IMR-90 (cell line): ENCODE measurements around the gene PHGDH. TPM values are rescaled to one million over a fixed set of nuclear protein-coding genes. Genes with fewer than 3 reads are reported as not detected.

Experiments used
- ATAC-seq: fragments of 200-7000 bp; cut with Tn5 transposase; 2 replicates; pipeline ENCODE4 v1.9.1; 2020; ENCODE audit warnings: low read depth, mild to moderate bottlenecking, moderate library complexity
- BruUV-seq: library from RNA; stranded (reverse); fragments of 400-500 nt; replicated peaks from 2 replicates; lab custom pipeline; 2021; lab: Mats Ljungman, UMichigan
- CTCF ChIA-PET: fragments of 300-600 bp; formaldehyde crosslinking; extraction: SDS; loops from one replicate; lab custom pipeline; 2021; ENCODE audit warnings: antibody characterized with exemption; lab: Yijun Ruan, JAX
- POLR2A ChIA-PET: fragments of 300-600 bp; sonication (Branson Sonifier 250); formaldehyde crosslinking; loops from one replicate; lab custom pipeline; 2022; ENCODE audit warnings: antibody characterized with exemption; ENCODE audit not compliant: unreplicated experiment; lab: Charles Lee
- DNase-seq: peaks from one replicate; pipeline ENCODE4 v3.0.0; 2013
- H2AFZ ChIP-seq: replicated peaks from 2 replicates; pipeline ENCODE3; 2013; ENCODE audit warnings: low read length, mild to moderate bottlenecking; ENCODE audit not compliant: poor library complexity
- H2AK5ac ChIP-seq: 2 replicates; pipeline ENCODE4 v1.6.1; 2013; ENCODE audit warnings: low read depth, low read length, inconsistent platforms
- H2AK9ac ChIP-seq: replicated peaks from 2 replicates; pipeline ENCODE3; 2013; ENCODE audit warnings: mild to moderate bottlenecking, low read depth, low read length, moderate library complexity; ENCODE audit not compliant: poor library complexity
- H2BK120ac ChIP-seq: 2 replicates; pipeline ENCODE4 v1.6.1; 2013; ENCODE audit warnings: low read depth, low read length, inconsistent platforms
- H2BK15ac ChIP-seq: 3 replicates; pipeline ENCODE4 v1.6.1; 2013; ENCODE audit warnings: low read depth, low read length, inconsistent platforms
- H2BK20ac ChIP-seq: 2 replicates; pipeline ENCODE4 v1.6.1; 2013; ENCODE audit warnings: low read depth, mild to moderate bottlenecking, inconsistent platforms, low read length, moderate library complexity
- H2BK5ac ChIP-seq: 2 replicates; pipeline ENCODE4 v1.6.1; 2013; ENCODE audit warnings: mild to moderate bottlenecking, low read depth, low read length, inconsistent platforms; ENCODE audit not compliant: poor library complexity, severe bottlenecking
- H3K14ac ChIP-seq: replicated peaks from 2 replicates; pipeline ENCODE4 v1.6.1; 2013; ENCODE audit warnings: low read depth, low read length, inconsistent platforms
- H3K18ac ChIP-seq: 2 replicates; pipeline ENCODE4 v1.6.1; 2013; ENCODE audit warnings: low read depth, low read length, control low read depth
- H3K23ac ChIP-seq: 2 replicates; pipeline ENCODE4 v1.6.1; 2013; ENCODE audit warnings: low read depth, low read length, inconsistent platforms
- H3K27ac ChIP-seq: 2 replicates; pipeline ENCODE4 v1.5.1; 2013; ENCODE audit warnings: mild to moderate bottlenecking, control low read depth, low read length; ENCODE audit not compliant: insufficient read depth
- H3K27me3 ChIP-seq: 2 replicates; pipeline ENCODE4 v1.6.1; 2013; ENCODE audit warnings: low read length; ENCODE audit not compliant: control insufficient read depth, insufficient read depth
- H3K36me3 ChIP-seq: 2 replicates; pipeline ENCODE4 v1.6.1; 2013; ENCODE audit warnings: low read length, mixed read lengths; ENCODE audit not compliant: control insufficient read depth, insufficient read depth
- H3K4ac ChIP-seq: 2 replicates; pipeline ENCODE4 v1.6.1; 2013; ENCODE audit warnings: low read depth, low read length, inconsistent platforms
- H3K4me1 ChIP-seq: 2 replicates; pipeline ENCODE4 v1.6.1; 2013; ENCODE audit warnings: low read length, mixed read lengths; ENCODE audit not compliant: control insufficient read depth, insufficient read depth
- H3K4me2 ChIP-seq: 2 replicates; pipeline ENCODE4 v1.6.1; 2013; ENCODE audit warnings: low read depth, mild to moderate bottlenecking, control low read depth, low read length, moderate library complexity
- H3K4me3 ChIP-seq: 2 replicates; pipeline ENCODE4 v1.5.1; 2013; ENCODE audit warnings: low read depth, mild to moderate bottlenecking, control low read depth, low read length, moderate library complexity; ENCODE audit not compliant: insufficient read depth
- H3K56ac ChIP-seq: 2 replicates; pipeline ENCODE4 v1.6.1; 2013; ENCODE audit warnings: low read length, inconsistent platforms; ENCODE audit not compliant: insufficient read depth; ENCODE audit errors: extremely low read depth
- H3K79me1 ChIP-seq, 2 experiments: 2 replicates each; pipeline ENCODE4 v1.6.1; 2013; ENCODE audit warnings: low read length in 2 of 2, inconsistent platforms in 1 of 2, low read depth in 1 of 2
- H3K9ac ChIP-seq: 2 replicates; pipeline ENCODE4 v1.6.1; 2013; ENCODE audit warnings: low read depth, low read length, control low read depth
- H3K9me1 ChIP-seq: 2 replicates; pipeline ENCODE4 v1.6.1; 2013; ENCODE audit warnings: low read length, inconsistent platforms; ENCODE audit not compliant: insufficient read depth
- H3K9me3 ChIP-seq: 2 replicates; pipeline ENCODE4 v1.6.1; 2013; ENCODE audit warnings: low read length; ENCODE audit not compliant: control insufficient read depth, insufficient read depth
- H4K20me1 ChIP-seq: 2 replicates; pipeline ENCODE4 v1.6.1; 2013; ENCODE audit warnings: low read length, inconsistent platforms; ENCODE audit not compliant: insufficient read depth
- H4K5ac ChIP-seq: 2 replicates; pipeline ENCODE4 v1.6.1; 2013; ENCODE audit warnings: mild to moderate bottlenecking, low read depth, low read length, control low read depth
- H4K8ac ChIP-seq, 2 experiments: 2 replicates each; pipeline ENCODE4 v1.6.1; 2013; ENCODE audit warnings: low read depth in 2 of 2, low read length in 2 of 2, control low read depth in 1 of 2, inconsistent platforms in 1 of 2
- H4K91ac ChIP-seq: 2 replicates; pipeline ENCODE4 v1.6.1; 2013; ENCODE audit warnings: low read depth, low read length, inconsistent platforms; ENCODE audit not compliant: insufficient read depth
- CEBPB ChIP-seq: IDR thresholded peaks from 2 replicates; pipeline ENCODE4 v1.6.1; 2012; ENCODE audit warnings: low read depth, low read length, improper control_type of control experiment
- MXI1 ChIP-seq: IDR thresholded peaks from 2 replicates; pipeline ENCODE4 v1.6.1; 2012; ENCODE audit warnings: low read depth, mild to moderate bottlenecking, low read length, moderate library complexity, borderline replicate concordance
- WGBS, 2 experiments: methylation state at CpG; one replicate each; pipeline versions ENCODE4 v1.1.5 to v1.1.7; 2013; ENCODE audit warnings: missing lambda C conversion rate in 2 of 2; ENCODE audit not compliant: insufficient read length in 1 of 2; ENCODE audit errors: extremely low coverage in 2 of 2; 5-methylcytosine and 5-hydroxymethylcytosine counted together
- dilution Hi-C: fragments of 300-500 bp; cut with HindIII; formaldehyde crosslinking; loops from one replicate; pipeline ENCODE4 v1.14.3; 2018; ENCODE audit warnings: low sequenced_read_pairs; ENCODE audit not compliant: unreplicated experiment
- in situ Hi-C: fragments of 300-500 bp; cut with MboI; formaldehyde crosslinking; loops from 3 replicates; pipeline ENCODE4 v1.14.3; 2019; ENCODE audit warnings: low sequenced_read_pairs, inconsistent platforms, mixed read lengths
- intact Hi-C: fragments of 100-400 bp; cut with micrococcal nuclease; formaldehyde crosslinking; loops from 2 replicates; pipeline ENCODE4 v1.10.0; 2022
- polyA plus RNA-seq, 3 experiments: library from polyadenylated mRNA; depleted of rRNA; stranded (reverse); fragments of >200 nt; gene quantifications; 2 replicates each; pipeline ENCODE4 v1.2.3, GENCODE V29; 2012; ENCODE audit warnings: low replicate concordance in 1 of 3
- total RNA-seq: library from RNA; depleted of rRNA; stranded (reverse); fragments of >200 nt; gene quantifications from 2 replicates; pipeline ENCODE4 v1.2.3, GENCODE V29; 2012
- TF ChIP-seq, protein P1 (sequence below): fragments of 150-350 bp; IDR thresholded peaks from 2 replicates; pipeline ENCODE4 v1.6.1; 2016; ENCODE audit warnings: low read depth, mild to moderate bottlenecking, low read length, moderate library complexity, borderline replicate concordance

The PHGDH gene
- total and polyA plus RNA-seq, 2 of the 4 experiments (the other 2 are of a cell fraction), result 87.9 to 331 TPM

DNA sequence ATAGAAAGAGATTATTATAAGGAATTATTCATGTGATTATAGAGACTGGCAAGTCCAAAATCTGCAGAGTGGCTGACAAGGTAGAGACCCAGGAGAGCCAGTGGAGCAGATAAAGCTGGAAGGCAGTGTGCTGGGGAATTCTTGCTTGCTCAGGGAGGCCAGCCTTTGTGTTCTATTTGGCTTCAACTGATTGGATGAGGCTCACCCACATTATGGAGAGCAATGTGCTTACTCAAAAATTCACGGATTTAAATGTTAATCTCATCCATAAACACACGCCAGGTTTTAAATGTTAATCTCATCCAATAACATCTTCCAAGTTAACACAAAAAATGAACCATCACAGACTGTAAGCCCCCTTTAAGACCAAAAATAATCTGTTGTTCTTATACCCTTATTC is 30.2 kb upstream of the PHGDH start:
- no peak overlapping the region for H3K4me2 ChIP-seq
- no peak overlapping the region for H3K27ac ChIP-seq
- no peak overlapping the region for H2BK20ac ChIP-seq
- H4K8ac ChIP-seq, result no peak overlapping the region
- intact Hi-C loops (no loop called here), in situ Hi-C loops (no loop called here), dilution Hi-C loops (no loop called here)
- no peak overlapping the region for H2AK9ac ChIP-seq
- H3K79me1 ChIP-seq, result no peaks in the 10 kb centered on the region
- H2AFZ ChIP-seq, result no peak overlapping the region
- H2BK15ac ChIP-seq, result no peak overlapping the region
- H3K18ac ChIP-seq, result no peak overlapping the region
- no peaks in the 10 kb centered on the region for H3K9me1 ChIP-seq
- no peaks in the 10 kb centered on the region for H4K20me1 ChIP-seq
- no peaks in the 10 kb centered on the region for H3K36me3 ChIP-seq
- no peak overlapping the region for H4K5ac ChIP-seq
- H3K9me3 ChIP-seq, result no peaks in the 10 kb centered on the region
- no peak overlapping the region for H2AK5ac ChIP-seq
- no peak overlapping the region for H3K9ac ChIP-seq
- ChIA-PET POLR2A (no interaction called here), CTCF (no interaction called here)
- H3K27me3 ChIP-seq, result peaks cover 20% of the 10 kb centered on the region
- no peak overlapping the region for H3K56ac ChIP-seq
- BruUV-seq, result no TSS peak
- no peak overlapping the region for H3K4ac ChIP-seq
- no peak overlapping the region for H2BK5ac ChIP-seq
- H3K14ac ChIP-seq, result no peak overlapping the region
- no peak overlapping the region for H4K91ac ChIP-seq
- no peak overlapping the region for H3K4me3 ChIP-seq
- H2BK120ac ChIP-seq, result no peak overlapping the region
- ATAC-seq (no peak), DNase-seq (no peak)
- H3K4me1 ChIP-seq, result no peaks in the 10 kb centered on the region
- no CpG with 5 or more reads among the region's 2 CpGs for WGBS, 2 experiments
- H3K23ac ChIP-seq, result no peak overlapping the region
- no peak for TF ChIP-seq MXI1
- TF ChIP-seq, protein P1, sequence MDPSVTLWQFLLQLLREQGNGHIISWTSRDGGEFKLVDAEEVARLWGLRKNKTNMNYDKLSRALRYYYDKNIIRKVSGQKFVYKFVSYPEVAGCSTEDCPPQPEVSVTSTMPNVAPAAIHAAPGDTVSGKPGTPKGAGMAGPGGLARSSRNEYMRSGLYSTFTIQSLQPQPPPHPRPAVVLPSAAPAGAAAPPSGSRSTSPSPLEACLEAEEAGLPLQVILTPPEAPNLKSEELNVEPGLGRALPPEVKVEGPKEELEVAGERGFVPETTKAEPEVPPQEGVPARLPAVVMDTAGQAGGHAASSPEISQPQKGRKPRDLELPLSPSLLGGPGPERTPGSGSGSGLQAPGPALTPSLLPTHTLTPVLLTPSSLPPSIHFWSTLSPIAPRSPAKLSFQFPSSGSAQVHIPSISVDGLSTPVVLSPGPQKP, result no peak
- no peak for TF ChIP-seq CEBPB
